PC-3 (cell line): ENCODE measurements around the gene TMEM37. TPM values are rescaled to one million over a fixed set of nuclear protein-coding genes. Genes with fewer than 3 reads are reported as not detected.

Source experiments
- ATAC-seq: fragments of 200-7000 bp; cut with Tn5 transposase; 2 replicates; pipeline ENCODE4 v1.9.1; 2020; ENCODE audit warnings: mild to moderate bottlenecking, moderate library complexity
- BruUV-seq: library from RNA; stranded (reverse); fragments of 400-500 nt; replicated peaks from 2 replicates; lab custom pipeline; 2021; lab: Mats Ljungman, UMichigan
- CTCF ChIA-PET: fragments of 300-600 bp; sonication (Branson Sonifier 250); formaldehyde crosslinking; loops from one replicate; lab custom pipeline; 2022; ENCODE audit warnings: antibody characterized with exemption; lab: Charles Lee
- POLR2A ChIA-PET: fragments of 300-600 bp; sonication (Branson Sonifier 250); formaldehyde crosslinking; loops from one replicate; lab custom pipeline; 2022; ENCODE audit warnings: antibody characterized with exemption; ENCODE audit not compliant: unreplicated experiment; lab: Charles Lee
- DNase-seq: peaks from one replicate; pipeline ENCODE4 v3.0.0-alpha.2; 2015
- H2AFZ ChIP-seq: fragments of 300-600 bp; sonication (generic); 2 replicates; pipeline ENCODE4 v1.6.0; 2016; ENCODE audit warnings: antibody characterized with exemption, low read length
- H3F3A ChIP-seq: fragments of 300-600 bp; sonication (generic); one replicate; pipeline ENCODE4 v1.6.0; 2017; ENCODE audit warnings: antibody characterized with exemption, low read length, control low read depth, mild to moderate bottlenecking; ENCODE audit not compliant: unreplicated experiment
- H3K27ac ChIP-seq: fragments of 300-600 bp; sonication (generic); 2 replicates; pipeline ENCODE4 v1.5.1; 2016; ENCODE audit warnings: mild to moderate bottlenecking, low read length
- H3K27me3 ChIP-seq: fragments of 300-600 bp; sonication (generic); 2 replicates; pipeline ENCODE4 v1.6.1; 2016; ENCODE audit warnings: low read length, mixed read lengths
- H3K36me3 ChIP-seq: fragments of 300-600 bp; sonication (generic); 2 replicates; pipeline ENCODE4 v1.6.1; 2016; ENCODE audit warnings: low read depth, mixed run types, low read length, mixed read lengths
- H3K4me1 ChIP-seq: fragments of 300-600 bp; sonication (generic); 2 replicates; pipeline ENCODE4 v1.5.1; 2016; ENCODE audit warnings: low read length; ENCODE audit not compliant: insufficient read depth
- H3K4me2 ChIP-seq: fragments of 300-600 bp; sonication (generic); 2 replicates; pipeline ENCODE4 v1.6.0; 2016; ENCODE audit warnings: low read length
- H3K4me3 ChIP-seq: fragments of 300-600 bp; sonication (generic); 2 replicates; pipeline ENCODE4 v1.5.1; 2016; ENCODE audit warnings: mild to moderate bottlenecking, low read length, mixed read lengths
- H3K79me2 ChIP-seq: fragments of 300-600 bp; sonication (generic); 2 replicates; pipeline ENCODE4 v1.6.1; 2017; ENCODE audit warnings: low read length, mixed read lengths
- H3K9ac ChIP-seq: fragments of 300-600 bp; sonication (generic); 2 replicates; pipeline ENCODE4 v1.6.0; 2016; ENCODE audit warnings: mild to moderate bottlenecking, low read length
- H3K9me2 ChIP-seq: fragments of 300-600 bp; sonication (generic); replicated peaks from 2 replicates; pipeline ENCODE4 v1.6.1; 2016; ENCODE audit warnings: mixed run types, low read length, mixed read lengths
- H3K9me3 ChIP-seq: fragments of 300-600 bp; sonication (generic); 2 replicates; pipeline ENCODE4 v1.6.1; 2016; ENCODE audit warnings: low read length, mixed read lengths
- H4K20me1 ChIP-seq: fragments of 300-600 bp; sonication (generic); 2 replicates; pipeline ENCODE4 v1.6.1; 2016; ENCODE audit warnings: low read length, mixed read lengths
- CTCF ChIP-seq: fragments of 300-600 bp; sonication (generic); conservative IDR thresholded peaks from 2 replicates; pipeline ENCODE4 v1.5.1; 2017; ENCODE audit warnings: antibody characterized with exemption, low read depth, mild to moderate bottlenecking, low read length
- EZH2 ChIP-seq: fragments of 300-600 bp; sonication (generic); IDR thresholded peaks from one replicate; pipeline ENCODE4 v1.6.1; 2017; ENCODE audit warnings: antibody characterized with exemption, mild to moderate bottlenecking, low read length; ENCODE audit not compliant: unreplicated experiment
- EZH2phosphoT487 ChIP-seq: fragments of 300-600 bp; sonication (generic); IDR thresholded peaks from 2 replicates; pipeline ENCODE4 v1.6.1; 2018; ENCODE audit warnings: mild to moderate bottlenecking, antibody characterized with exemption, low read length, borderline replicate concordance
- intact Hi-C: fragments of 100-400 bp; cut with micrococcal nuclease; formaldehyde crosslinking; loops from 2 replicates; pipeline ENCODE4 v1.9.0; 2023
- total RNA-seq: library from RNA; depleted of rRNA; stranded (reverse); fragments of >200 nt; gene quantifications from 2 replicates; pipeline ENCODE4 v1.2.3, GENCODE V29; 2014

Gene TMEM37
- total RNA-seq, 1 experiment from 2014 or later, result 0.26 TPM

- ChIA-PET POLR2A (interaction anchor here (0.6 kb wide), 1 partner anchor 11 kb away, joined by 3 read pairs; no protein-coding TSS in a partner anchor), CTCF (interaction anchor here (1.2 kb wide), 1 partner anchor 109 kb away, joined by 3 read pairs; the partner anchor contains the start of genes C2orf76 and DBI)
- DNase-seq (no peak), ATAC-seq (no peak)
- H3K9ac ChIP-seq, result no peak overlapping the region
- no peak overlapping the region for H3K4me2 ChIP-seq
- H3K27me3 ChIP-seq, result no peaks in the 10 kb centered on the region
- no peaks in the 10 kb centered on the region for H4K20me1 ChIP-seq
- no peak overlapping the region for H2AFZ ChIP-seq
- 0 out of 2 replicates have a peak, but pooled peaks cover 4% of the 10 kb centered on the region for H3K4me1 ChIP-seq
- H3K79me2 ChIP-seq, result no peaks in the 10 kb centered on the region
- no peaks in the 10 kb centered on the region for H3K9me2 ChIP-seq
- BruUV-seq, result no TSS peak
- no peaks in the 10 kb centered on the region for H3K9me3 ChIP-seq
- intact Hi-C loops, result loop anchor here (1.0 to 2.0 kb wide), 2 partner anchors 69 to 595 kb away; no protein-coding TSS in a partner anchor
- no peak overlapping the region for H3K4me3 ChIP-seq
- no peaks in the 10 kb centered on the region for H3K36me3 ChIP-seq
- H3K27ac ChIP-seq, result no peak overlapping the region
- TF ChIP-seq EZH2 (no peak), EZH2phosphoT487 (no peak), CTCF (no peak)
- no peaks in the 10 kb centered on the region for H3F3A ChIP-seq
Measured at GRCh38 chr2:119475857-119476244, 44.2 kb downstream of the TMEM37 start.

GRCh38 chr2:119476301-119477112, 44.9 kb downstream of the TMEM37 start:
- ChIA-PET CTCF (interaction anchor here (0.6 to 1.2 kb wide), 3 partner anchors 76 to 226 kb away, joined by 3 to 5 read pairs (median 3); partner anchors contain the start of genes C2orf76 and DBI), POLR2A (interaction anchor here (0.6 kb wide), 1 partner anchor 10 kb away, joined by 3 read pairs; no protein-coding TSS in a partner anchor)
- Histone ChIP-seq H3K4me2 (peak overlapping the region; percentile 58), H3K9me3 (no peaks in the 10 kb centered on the region), H3K27ac (no peak overlapping the region), H3K4me3 (peak overlapping the region; percentile 22; the same call in 1 of the 2 replicates), H3K36me3 (no peaks in the 10 kb centered on the region), H3K27me3 (no peaks in the 10 kb centered on the region), H4K20me1 (no peaks in the 10 kb centered on the region), H3K4me1 (0 out of 2 replicates have a peak, but pooled peaks cover 4% of the 10 kb centered on the region), H3F3A (no peaks in the 10 kb centered on the region), H3K9ac (no peak overlapping the region), H2AFZ (peak overlapping the region; percentile 49), H3K9me2 (no peaks in the 10 kb centered on the region), H3K79me2 (no peaks in the 10 kb centered on the region)
- TF ChIP-seq CTCF (peak; percentile 97), EZH2phosphoT487 (no peak), EZH2 (no peak)
- DNase-seq, result peak; percentile 77
- peak; percentile 86 for ATAC-seq
- BruUV-seq, result no TSS peak
- intact Hi-C loops, result loop anchor here (1.0 to 2.0 kb wide), 2 partner anchors 69 to 596 kb away; no protein-coding TSS in a partner anchor
